Cardiac muscle cell (in vitro differentiated cells and primary cell): Measurements from ENCODE around the gene XKR8. TPM values are rescaled to one million over a fixed set of nuclear protein-coding genes. Genes with fewer than 3 reads are reported as not detected.

ENCODE experiments used
- DNase-seq, 2 donors: peaks; one replicate each; pipeline versions ENCODE4 v3.0.0 to v3.0.0-alpha.2; 2010 to 2017; ENCODE audit warnings: low read depth in 1 of 2, low spot score in 1 of 2
- H3K27ac ChIP-seq: fragments of 200-600 bp; sonication (generic); 2 replicates; pipeline ENCODE4 v1.5.1; 2016
- H3K27me3 ChIP-seq: fragments of 200-600 bp; sonication (generic); 2 replicates; pipeline ENCODE4 v1.6.0; 2016; ENCODE audit warnings: control low read depth
- H3K36me3 ChIP-seq: fragments of 200-600 bp; sonication (generic); 2 replicates; pipeline ENCODE4 v1.5.1; 2016; ENCODE audit warnings: control low read depth
- H3K4me1 ChIP-seq: fragments of 200-600 bp; sonication (generic); 2 replicates; pipeline ENCODE4 v1.8.1; 2017; ENCODE audit warnings: low read depth, mild to moderate bottlenecking, mixed run types
- H3K4me3 ChIP-seq: fragments of 200-600 bp; sonication (generic); 2 replicates; pipeline ENCODE4 v1.5.1; 2016; ENCODE audit warnings: mild to moderate bottlenecking
- H3K9me3 ChIP-seq: fragments of 200-600 bp; sonication (generic); 2 replicates; pipeline ENCODE4 v1.5.1; 2017; ENCODE audit warnings: low read depth, mild to moderate bottlenecking, control low read depth
- CTCF ChIP-seq: IDR thresholded peaks from 2 replicates; pipeline ENCODE4 v1.5.1; 2012; ENCODE audit warnings: low read depth, mild to moderate bottlenecking, low read length
- polyA plus RNA-seq: library from polyadenylated mRNA; unstranded; fragments of >200 nt; fragmentation: Nextera tagmentation; extraction: Ambion mirVana; gene quantifications from 2 replicates; pipeline ENCODE4 v1.2.1, GENCODE V29; 2016
- total RNA-seq: library from RNA; depleted of rRNA; stranded (reverse); fragments of >200 nt; gene quantifications from 2 replicates; pipeline ENCODE4 v1.2.3, GENCODE V29; 2016

The XKR8 gene
- total and polyA plus RNA-seq, 2 experiments from 2014 or later: 13.7 to 17.5 TPM

GRCh38 chr1:27945020-27945419 lies 14.8 kb upstream of the XKR8 start:
- H3K9me3 ChIP-seq: no peaks in the 10 kb centered on the region
- H3K27ac ChIP-seq: no peak overlapping the region
- no peak for TF ChIP-seq CTCF
- DNase-seq: no peak
- H3K36me3 ChIP-seq: no peaks in the 10 kb centered on the region
- H3K4me1 ChIP-seq: peaks cover 3% of the 10 kb centered on the region
- H3K27me3 ChIP-seq: no peaks in the 10 kb centered on the region
- no peak overlapping the region for H3K4me3 ChIP-seq

GRCh38 chr1:27949027-27949426 lies 10.7 kb upstream of the XKR8 start:
- Histone ChIP-seq H3K4me1 (no peaks in the 10 kb centered on the region), H3K36me3 (no peaks in the 10 kb centered on the region), H3K4me3 (no peak overlapping the region), H3K27ac (no peak overlapping the region), H3K27me3 (no peaks in the 10 kb centered on the region), H3K9me3 (no peaks in the 10 kb centered on the region)
- TF ChIP-seq CTCF: no peak
- DNase-seq: no peak

- DNase-seq: no peak
- Histone ChIP-seq H3K4me1 (no peaks in the 10 kb centered on the region), H3K9me3 (no peaks in the 10 kb centered on the region), H3K27me3 (no peaks in the 10 kb centered on the region), H3K4me3 (no peak overlapping the region), H3K27ac (no peak overlapping the region), H3K36me3 (no peaks in the 10 kb centered on the region)
- TF ChIP-seq CTCF: no peak
These were observed 8.4 kb upstream of the XKR8 start for GRCh38 chr1:27951396-27951795.

GRCh38 chr1:27952147-27952546 lies 7.6 kb upstream of the XKR8 start:
- DNase-seq: no peak
- Histone ChIP-seq H3K4me1 (no peaks in the 10 kb centered on the region), H3K36me3 (no peaks in the 10 kb centered on the region), H3K4me3 (no peak overlapping the region), H3K27me3 (no peaks in the 10 kb centered on the region), H3K9me3 (no peaks in the 10 kb centered on the region), H3K27ac (no peak overlapping the region)
- no peak for TF ChIP-seq CTCF

- Histone ChIP-seq H3K27me3 (no peaks in the 10 kb centered on the region), H3K9me3 (no peaks in the 10 kb centered on the region), H3K36me3 (no peaks in the 10 kb centered on the region), H3K4me1 (no peaks in the 10 kb centered on the region), H3K4me3 (no peak overlapping the region), H3K27ac (no peak overlapping the region)
- DNase-seq: no peak
- TF ChIP-seq CTCF: no peak
These were observed 5.6 kb upstream of the XKR8 start for GRCh38 chr1:27954186-27954585.

- no peaks in the 10 kb centered on the region for H3K36me3 ChIP-seq
- no peak for DNase-seq
- H3K9me3 ChIP-seq: no peaks in the 10 kb centered on the region
- no peak overlapping the region for H3K4me3 ChIP-seq
- H3K27me3 ChIP-seq: no peaks in the 10 kb centered on the region
- no peaks in the 10 kb centered on the region for H3K4me1 ChIP-seq
- no peak overlapping the region for H3K27ac ChIP-seq
- TF ChIP-seq CTCF: no peak
These were observed 4.7 kb upstream of the XKR8 start for GRCh38 chr1:27955076-27955475.
